ENCODE data around the gene CNPY1. TPM values are rescaled to one million over a fixed set of nuclear protein-coding genes. Genes with fewer than 3 reads are reported as not detected.

CNPY1 gene
- total RNA-seq, 1 donor, result not detected

DNA sequence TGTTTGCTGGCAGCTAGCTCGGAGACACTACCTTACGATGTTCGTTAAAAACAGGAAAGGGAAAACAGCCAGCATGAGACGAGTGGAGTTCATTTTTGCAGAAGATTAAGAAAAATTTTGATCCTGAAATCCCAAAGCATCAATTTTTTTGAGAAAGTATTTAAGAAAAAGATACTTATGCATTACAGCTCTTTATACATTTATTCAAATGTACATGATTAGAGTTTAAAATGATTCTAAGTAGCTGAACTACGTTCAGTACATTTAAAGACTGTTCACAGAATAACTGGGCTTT is 34.7 kb downstream of the CNPY1 start:
- no peak for DNase-seq (ENCODE audit: low read depth)
- no peak overlapping the region for H3K4me3 ChIP-seq (ENCODE audit: low read depth, low read length)
- TF ChIP-seq, protein P1, sequence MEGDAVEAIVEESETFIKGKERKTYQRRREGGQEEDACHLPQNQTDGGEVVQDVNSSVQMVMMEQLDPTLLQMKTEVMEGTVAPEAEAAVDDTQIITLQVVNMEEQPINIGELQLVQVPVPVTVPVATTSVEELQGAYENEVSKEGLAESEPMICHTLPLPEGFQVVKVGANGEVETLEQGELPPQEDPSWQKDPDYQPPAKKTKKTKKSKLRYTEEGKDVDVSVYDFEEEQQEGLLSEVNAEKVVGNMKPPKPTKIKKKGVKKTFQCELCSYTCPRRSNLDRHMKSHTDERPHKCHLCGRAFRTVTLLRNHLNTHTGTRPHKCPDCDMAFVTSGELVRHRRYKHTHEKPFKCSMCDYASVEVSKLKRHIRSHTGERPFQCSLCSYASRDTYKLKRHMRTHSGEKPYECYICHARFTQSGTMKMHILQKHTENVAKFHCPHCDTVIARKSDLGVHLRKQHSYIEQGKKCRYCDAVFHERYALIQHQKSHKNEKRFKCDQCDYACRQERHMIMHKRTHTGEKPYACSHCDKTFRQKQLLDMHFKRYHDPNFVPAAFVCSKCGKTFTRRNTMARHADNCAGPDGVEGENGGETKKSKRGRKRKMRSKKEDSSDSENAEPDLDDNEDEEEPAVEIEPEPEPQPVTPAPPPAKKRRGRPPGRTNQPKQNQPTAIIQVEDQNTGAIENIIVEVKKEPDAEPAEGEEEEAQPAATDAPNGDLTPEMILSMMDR (IDR thresholded peaks at IDR 0.05; ENCODE audit: insufficient read depth, low read length), result no peak

DNA sequence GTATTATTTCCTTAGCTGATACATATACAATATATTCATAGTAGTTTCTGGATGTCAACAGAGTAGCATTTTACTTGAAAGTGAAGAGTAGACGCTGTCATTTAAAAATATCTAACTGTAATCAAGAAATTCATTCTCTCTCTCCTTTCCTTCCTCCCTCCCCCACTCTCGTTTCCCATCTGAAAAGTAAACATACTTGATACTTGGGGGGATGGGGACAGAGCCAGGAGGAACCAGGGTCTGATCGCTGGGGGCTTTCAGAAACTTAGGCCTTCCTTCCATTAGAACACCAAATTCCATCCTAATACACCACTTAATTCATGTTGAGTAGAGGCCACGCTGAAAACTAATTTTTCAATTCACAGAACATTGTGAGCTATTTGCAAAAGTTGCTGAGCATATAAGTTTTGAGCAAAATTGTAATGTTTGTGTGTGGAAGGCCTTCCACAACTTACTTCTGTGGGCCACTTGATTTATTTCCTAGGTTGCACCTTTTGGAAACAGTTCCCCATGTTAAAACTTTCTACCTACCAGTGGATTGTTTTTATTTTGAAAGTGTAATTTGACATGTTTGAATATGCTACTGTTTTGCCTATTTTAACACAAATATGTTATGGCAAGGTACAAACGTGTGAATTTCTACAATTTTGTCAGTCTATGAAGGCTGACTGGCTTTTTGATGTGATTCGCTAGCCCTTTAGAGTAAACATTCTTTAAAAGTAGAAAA is 35.2 kb downstream of the CNPY1 start:
- TF ChIP-seq, protein P1 (IDR thresholded peaks at IDR 0.05; ENCODE audit: insufficient read depth, low read length), result no peak
- H3K4me3 ChIP-seq (ENCODE audit: low read depth, low read length), result no peak overlapping the region
- DNase-seq (ENCODE audit: low read depth), result no peak

DNA sequence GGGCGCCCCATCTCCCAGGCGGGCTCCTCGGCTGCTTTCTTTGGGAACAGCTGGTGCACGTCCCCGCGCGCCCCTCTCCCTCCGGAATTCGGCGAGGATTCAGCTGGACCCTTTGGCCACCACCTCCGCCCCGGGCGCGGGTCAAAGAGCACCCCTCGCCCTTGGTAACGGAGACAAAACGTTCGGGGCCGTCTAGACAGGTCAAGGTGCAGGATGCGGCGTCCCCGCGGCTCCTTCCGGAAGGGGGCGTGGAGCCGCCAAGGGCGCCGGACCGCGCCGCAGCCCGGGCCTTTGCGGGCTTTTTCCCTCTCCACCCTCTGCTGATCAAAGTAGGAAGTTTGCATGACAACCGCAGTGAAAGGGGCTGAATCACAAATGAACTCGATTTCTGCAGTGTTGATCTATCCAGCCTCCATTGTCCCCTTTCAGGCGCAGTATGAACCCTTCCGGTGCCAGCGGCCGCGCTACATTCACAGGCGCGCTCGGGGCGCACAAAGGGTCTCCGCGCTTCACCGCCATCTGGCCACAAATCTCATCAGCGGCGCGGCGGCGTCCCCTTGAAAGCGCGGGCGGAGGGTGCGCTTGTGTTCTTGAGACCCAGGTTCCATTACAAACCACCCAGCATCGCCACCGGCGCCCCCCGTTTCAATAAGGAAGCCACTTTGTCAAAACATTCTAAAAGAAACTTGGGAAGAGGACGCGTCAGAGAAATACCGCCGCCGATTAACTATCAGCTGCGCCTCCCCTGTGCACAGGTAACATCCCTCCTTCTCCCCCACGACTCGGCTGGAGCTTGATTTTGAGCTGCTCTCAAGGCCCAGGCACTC is 36.4 kb downstream of the CNPY1 start:
- H3K4me3 ChIP-seq (ENCODE audit: low read depth, low read length), result no peak overlapping the region
- TF ChIP-seq, protein P1 (IDR thresholded peaks at IDR 0.05; ENCODE audit: insufficient read depth, low read length), result no peak
- no peak for DNase-seq (ENCODE audit: low read depth)

DNA sequence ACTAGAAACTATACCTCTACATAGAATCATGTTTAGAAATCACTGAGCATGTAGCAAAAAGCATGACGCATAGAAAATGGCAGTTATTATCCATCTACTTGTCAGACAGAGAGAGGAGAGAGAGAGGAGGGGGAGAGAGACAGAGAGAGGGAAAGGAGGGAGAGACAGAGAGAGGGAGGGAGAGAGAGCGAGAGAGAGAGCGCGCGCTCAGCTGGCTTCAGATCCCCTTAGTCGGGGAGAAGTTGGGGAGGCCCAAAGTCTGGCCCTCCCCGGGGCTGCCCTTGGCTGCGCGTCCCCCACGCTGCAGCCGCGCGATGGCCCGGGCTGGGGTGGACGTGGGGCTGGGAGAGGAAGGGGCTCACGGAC is 37.0 kb downstream of the CNPY1 start:
- TF ChIP-seq, protein P1 (IDR thresholded peaks at IDR 0.05; ENCODE audit: insufficient read depth, low read length), result no peak
- no peak overlapping the region for H3K4me3 ChIP-seq (ENCODE audit: low read depth, low read length)
- no peak for DNase-seq (ENCODE audit: low read depth)

DNA sequence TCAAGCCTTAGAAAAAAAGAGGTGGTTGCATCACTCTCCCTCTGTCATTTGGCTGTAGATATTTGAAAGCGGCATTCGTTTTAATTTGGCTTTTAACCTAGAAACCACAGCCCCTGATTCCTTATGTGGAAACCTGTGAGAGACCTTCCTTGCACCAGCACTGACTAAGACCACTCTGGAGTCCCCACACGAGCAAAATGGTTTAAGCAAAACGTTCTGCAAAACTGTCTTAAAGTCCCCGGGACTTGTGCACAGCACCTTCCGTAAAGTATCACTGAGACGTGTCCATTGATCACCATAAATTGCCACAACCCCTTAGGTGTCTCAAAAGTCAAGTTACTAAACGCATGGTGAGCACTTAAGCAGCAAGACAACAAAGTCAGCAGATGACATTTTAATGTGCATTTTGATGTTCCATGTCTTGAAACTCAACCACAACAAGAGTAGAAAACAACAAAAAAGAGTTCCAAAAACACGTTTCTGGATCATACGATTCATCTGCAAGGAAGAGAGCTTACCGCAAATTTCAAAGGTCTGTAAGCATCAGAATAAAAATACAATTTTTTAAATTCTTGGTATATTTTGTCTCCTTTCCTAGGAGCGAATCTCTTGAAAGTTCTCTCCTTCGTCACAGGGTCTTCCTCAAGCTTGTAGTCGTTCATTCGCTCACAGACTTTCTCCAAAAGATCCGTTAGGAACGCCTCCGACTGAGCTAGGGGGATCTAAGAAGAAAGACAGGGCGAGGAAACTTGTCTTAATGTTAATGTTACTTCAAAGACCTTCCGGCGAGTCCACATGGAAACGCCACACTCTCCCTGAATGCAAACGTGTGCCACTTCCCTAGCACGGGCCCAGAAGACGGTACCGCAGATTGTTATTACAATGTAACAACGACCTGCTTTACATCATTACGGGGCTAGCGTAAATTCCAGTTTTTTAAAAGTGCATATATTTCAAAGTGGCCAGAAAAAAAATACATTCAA is 37.7 kb downstream of the CNPY1 start:
- H3K4me3 ChIP-seq (ENCODE audit: low read depth, low read length), result no peak overlapping the region
- DNase-seq (ENCODE audit: low read depth), result no peak
- TF ChIP-seq, protein P1 (IDR thresholded peaks at IDR 0.05; ENCODE audit: insufficient read depth, low read length), result no peak

DNA sequence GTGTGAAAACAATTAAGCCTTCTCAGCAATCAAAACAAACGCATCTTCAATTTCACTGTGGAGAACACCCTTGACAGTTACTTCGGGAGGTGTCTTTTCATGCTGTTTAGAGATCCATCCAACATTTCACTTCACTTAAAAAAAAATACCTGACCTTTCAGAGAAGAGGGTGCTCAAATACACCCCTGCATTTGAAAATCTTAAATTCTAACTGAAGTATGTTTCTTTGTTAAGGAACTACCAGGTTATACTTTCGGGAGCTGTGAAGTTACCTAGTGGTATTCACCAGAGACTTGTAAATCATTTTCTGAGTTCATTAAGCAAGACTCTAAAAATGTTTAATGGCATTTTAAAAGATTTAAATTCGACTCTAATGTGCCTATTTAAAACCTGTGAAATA is 38.8 kb downstream of the CNPY1 start:
- no peak overlapping the region for H3K4me3 ChIP-seq (ENCODE audit: low read depth, low read length)
- no peak for DNase-seq (ENCODE audit: low read depth)
- TF ChIP-seq, protein P1 (IDR thresholded peaks at IDR 0.05; ENCODE audit: insufficient read depth, low read length), result no peak

All from fibroblast of the aortic adventitia (primary cell).